Activated T-cell treated with anti-CD3 and anti-CD28 coated beads, Interleukin-2, amount 50 U/mL, for 48 hours (primary cell): ENCODE data around the gene BTBD19.

ENCODE experiments used
- DNase-seq, 2 experiments: peaks; one replicate each; pipeline ENCODE4 v3.0.0-alpha.2; 2020

BTBD19 gene

GRCh38 chr1:44862829-44863401, 54.6 kb downstream of the BTBD19 start:
- DNase-seq, result no peak
